Neutrophil (primary cell): ENCODE results near the gene STK10.
"Not testable (repeated sequence)": the region's sequence is repeated elsewhere in the genome, so short reads cannot be mapped to it uniquely, and the experiment has no call there.

Experiments used
- H3K27ac ChIP-seq: fragments of 200-600 bp; sonication (generic); 2 replicates; pipeline ENCODE4 v1.5.1; 2016; ENCODE audit warnings: mild to moderate bottlenecking, moderate library complexity
- H3K27me3 ChIP-seq: fragments of 200-600 bp; sonication (generic); 2 replicates; pipeline ENCODE4 v1.6.0; 2016; ENCODE audit warnings: mild to moderate bottlenecking
- H3K36me3 ChIP-seq: fragments of 200-600 bp; sonication (generic); 2 replicates; pipeline ENCODE4 v1.5.1; 2017
- H3K4me1 ChIP-seq, 2 experiments: fragments of 200-600 bp in 1 of 2; sonication (generic) in 1 of 2; 1 replicate in 1 of 2; 2 replicates in 1 of 2; pipeline versions ENCODE4 v1.5.1 to v1.6.1; 2013 to 2016; ENCODE audit warnings: low read depth in 1 of 2, low read length in 1 of 2, mild to moderate bottlenecking in 1 of 2, moderate library complexity in 1 of 2; ENCODE audit not compliant: control insufficient read depth in 1 of 2, insufficient read depth in 1 of 2
- H3K4me3 ChIP-seq, 2 experiments: fragments of 200-600 bp in 1 of 2; sonication (generic) in 1 of 2; 1 replicate in 1 of 2; 2 replicates in 1 of 2; pipeline ENCODE4 v1.5.1; 2013 to 2016; ENCODE audit warnings: low read depth in 1 of 2, low read length in 1 of 2, mild to moderate bottlenecking in 1 of 2, moderate library complexity in 1 of 2
- H3K9me3 ChIP-seq: fragments of 200-600 bp; sonication (generic); 2 replicates; pipeline ENCODE4 v1.5.1; 2016
- CTCF ChIP-seq: fragments of 200-600 bp; sonication (generic); IDR thresholded peaks from 2 replicates; pipeline ENCODE4 v1.5.1; 2016; ENCODE audit warnings: antibody characterized with exemption

The STK10 gene

GRCh38 chr5:172153695-172154094, 34.3 kb downstream of the STK10 start:
- Histone ChIP-seq H3K4me3 (peak overlapping the region; percentile 16 to 41), H3K9me3 (no peaks in the 10 kb centered on the region), H3K27me3 (no peaks in the 10 kb centered on the region), H3K36me3 (peaks cover 65% of the 10 kb centered on the region), H3K27ac (peak overlapping the region; percentile 96), H3K4me1 (peaks cover 73 to 81% of the 10 kb centered on the region in 2 experiments)
- no peak for TF ChIP-seq CTCF

- Histone ChIP-seq H3K4me3 (peak overlapping the region in 1 of 2 experiments; percentile 47), H3K4me1 (peaks cover 68 to 90% of the 10 kb centered on the region in 2 experiments), H3K9me3 (no peaks in the 10 kb centered on the region), H3K27ac (peak overlapping the region; percentile 96), H3K36me3 (peaks cover 78% of the 10 kb centered on the region), H3K27me3 (no peaks in the 10 kb centered on the region)
- TF ChIP-seq CTCF = no peak
Observed at GRCh38 chr5:172151661-172152210, 36.3 kb downstream of the STK10 start.

GRCh38 chr5:172150514-172151425, 37.3 kb downstream of the STK10 start:
- Histone ChIP-seq H3K27me3 (no peaks in the 10 kb centered on the region), H3K27ac (peak overlapping the region; percentile 96), H3K36me3 (peaks cover 78% of the 10 kb centered on the region), H3K4me1 (peaks cover 70 to 89% of the 10 kb centered on the region in 2 experiments), H3K9me3 (no peaks in the 10 kb centered on the region), H3K4me3 (peak overlapping the region; percentile 44 to 47)
- peak; percentile 27 for TF ChIP-seq CTCF

GRCh38 chr5:172149481-172149880, 38.5 kb downstream of the STK10 start:
- H3K9me3 ChIP-seq, H3K27me3 ChIP-seq, H3K4me3 ChIP-seq: not testable (repeated sequence)
- Histone ChIP-seq H3K27ac (peak overlapping the region; percentile 96), H3K4me1 (peaks cover 73 to 91% of the 10 kb centered on the region in 2 experiments), H3K36me3 (peaks cover 73% of the 10 kb centered on the region)

- no peaks in the 10 kb centered on the region for H3K27me3 ChIP-seq
- no peaks in the 10 kb centered on the region for H3K9me3 ChIP-seq
- H3K27ac ChIP-seq = peak overlapping the region; percentile 96
- H3K36me3 ChIP-seq = peaks cover 69% of the 10 kb centered on the region
- TF ChIP-seq CTCF = no peak
- H3K4me1 ChIP-seq = peaks cover 73 to 91% of the 10 kb centered on the region in 2 experiments
- no peak overlapping the region for H3K4me3 ChIP-seq
Observed at GRCh38 chr5:172149073-172149472, 39.0 kb downstream of the STK10 start.

- H3K36me3 ChIP-seq = peaks cover 62% of the 10 kb centered on the region
- no peak overlapping the region for H3K4me3 ChIP-seq
- peaks cover 71 to 89% of the 10 kb centered on the region in 2 experiments for H3K4me1 ChIP-seq
- no peaks in the 10 kb centered on the region for H3K27me3 ChIP-seq
- no peak for TF ChIP-seq CTCF
- H3K9me3 ChIP-seq = no peaks in the 10 kb centered on the region
- peak overlapping the region; percentile 96 for H3K27ac ChIP-seq
Observed at GRCh38 chr5:172148381-172148780, 39.6 kb downstream of the STK10 start.
